ENCODE measurements around the gene TRERF1.

TRERF1 gene

DNA sequence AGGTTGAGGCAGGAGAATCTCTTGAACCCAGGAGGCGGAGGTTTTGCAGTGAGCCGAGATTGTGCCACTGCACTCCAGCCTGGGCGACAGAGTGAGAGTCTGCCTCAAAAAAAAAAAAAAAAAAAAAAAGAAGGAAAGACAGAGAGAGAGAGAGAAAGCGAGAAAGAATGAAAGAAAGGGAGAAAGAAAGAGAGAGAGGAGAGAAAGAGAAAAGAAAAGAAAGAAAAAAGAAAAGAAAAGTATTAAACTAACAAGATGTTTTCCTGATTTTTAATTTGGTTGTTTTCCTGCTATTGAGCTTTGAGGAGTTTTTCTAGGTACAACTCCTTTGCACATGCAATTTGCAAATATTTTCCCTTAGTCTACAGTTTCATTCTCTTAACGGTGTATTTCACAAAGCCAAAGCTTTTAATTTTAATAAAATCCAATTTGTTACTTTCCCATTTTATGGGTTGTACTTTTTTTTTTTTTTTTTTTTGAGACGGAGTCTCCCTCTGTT, 10.8 kb upstream of the TRERF1 start:
- no peak overlapping the region for H2AFZ ChIP-seq (ENCODE audit: low read length)
- no peaks in the 10 kb centered on the region for H4K20me1 ChIP-seq (ENCODE audit: insufficient read depth, low read length)
- H3K4me3 ChIP-seq (ENCODE audit: low read length): no peak overlapping the region
- no peaks in the 10 kb centered on the region for H3K9me2 ChIP-seq (replicated peaks; ENCODE audit: insufficient read depth, low read length)
- H3K9me3 ChIP-seq (replicated peaks; ENCODE audit: insufficient read depth, low read length): no peaks in the 10 kb centered on the region
- no peaks in the 10 kb centered on the region for H3K27me3 ChIP-seq (replicated peaks; ENCODE audit: insufficient read depth, low read length)
- H3K79me2 ChIP-seq (ENCODE audit: low read length): no peaks in the 10 kb centered on the region
- no peaks in the 10 kb centered on the region for H3K4me1 ChIP-seq (ENCODE audit: low read length)
- H3K4me2 ChIP-seq (ENCODE audit: low read depth, low read length): no peak overlapping the region
- DNase-seq: no peak
- no peak overlapping the region for H3K9ac ChIP-seq (ENCODE audit: low read length)
- H3F3A ChIP-seq (ENCODE audit: insufficient read depth, low read length): no peaks in the 10 kb centered on the region
- TF ChIP-seq EZH2 (optimal IDR thresholded peaks at IDR 0.05; ENCODE audit: low read depth, low read length) (no peak), EZH2phosphoT487 (IDR thresholded peaks at IDR 0.05; ENCODE audit: low read length) (no peak)
- TF ChIP-seq, protein P1, sequence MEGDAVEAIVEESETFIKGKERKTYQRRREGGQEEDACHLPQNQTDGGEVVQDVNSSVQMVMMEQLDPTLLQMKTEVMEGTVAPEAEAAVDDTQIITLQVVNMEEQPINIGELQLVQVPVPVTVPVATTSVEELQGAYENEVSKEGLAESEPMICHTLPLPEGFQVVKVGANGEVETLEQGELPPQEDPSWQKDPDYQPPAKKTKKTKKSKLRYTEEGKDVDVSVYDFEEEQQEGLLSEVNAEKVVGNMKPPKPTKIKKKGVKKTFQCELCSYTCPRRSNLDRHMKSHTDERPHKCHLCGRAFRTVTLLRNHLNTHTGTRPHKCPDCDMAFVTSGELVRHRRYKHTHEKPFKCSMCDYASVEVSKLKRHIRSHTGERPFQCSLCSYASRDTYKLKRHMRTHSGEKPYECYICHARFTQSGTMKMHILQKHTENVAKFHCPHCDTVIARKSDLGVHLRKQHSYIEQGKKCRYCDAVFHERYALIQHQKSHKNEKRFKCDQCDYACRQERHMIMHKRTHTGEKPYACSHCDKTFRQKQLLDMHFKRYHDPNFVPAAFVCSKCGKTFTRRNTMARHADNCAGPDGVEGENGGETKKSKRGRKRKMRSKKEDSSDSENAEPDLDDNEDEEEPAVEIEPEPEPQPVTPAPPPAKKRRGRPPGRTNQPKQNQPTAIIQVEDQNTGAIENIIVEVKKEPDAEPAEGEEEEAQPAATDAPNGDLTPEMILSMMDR (IDR thresholded peaks at IDR 0.05; ENCODE audit: low read length): no peak
- H3K27ac ChIP-seq (ENCODE audit: low read length): no peak overlapping the region
- no peaks in the 10 kb centered on the region for H3K36me3 ChIP-seq (replicated peaks; ENCODE audit: insufficient read depth, low read length)

DNA sequence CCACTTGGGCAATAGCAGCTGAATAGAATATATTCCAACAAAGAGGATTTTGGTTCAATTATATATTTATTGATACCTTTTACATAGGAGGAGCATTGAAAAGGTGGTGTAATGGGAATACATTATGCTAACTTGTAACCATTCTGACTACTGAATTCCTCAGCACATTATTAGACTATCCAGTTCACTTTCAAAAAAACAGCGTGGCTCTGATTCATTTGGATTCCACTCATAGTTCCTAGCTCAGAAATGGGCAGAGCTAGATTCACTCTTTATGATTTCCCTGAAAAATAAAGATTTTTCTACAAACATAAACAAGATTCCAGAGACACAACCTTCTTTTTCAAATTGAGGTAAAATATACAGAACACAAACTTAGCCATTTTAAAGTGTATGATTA, 9.2 kb upstream of the TRERF1 start:
- H3F3A ChIP-seq (ENCODE audit: insufficient read depth, low read length): no peaks in the 10 kb centered on the region
- no peak overlapping the region for H2AFZ ChIP-seq (ENCODE audit: low read length)
- no peak overlapping the region for H3K27ac ChIP-seq (ENCODE audit: low read length)
- H3K4me1 ChIP-seq (ENCODE audit: low read length): no peaks in the 10 kb centered on the region
- no peak overlapping the region for H3K4me3 ChIP-seq (ENCODE audit: low read length)
- H3K4me2 ChIP-seq (ENCODE audit: low read depth, low read length): no peak overlapping the region
- H4K20me1 ChIP-seq (ENCODE audit: insufficient read depth, low read length): no peaks in the 10 kb centered on the region
- no peaks in the 10 kb centered on the region for H3K9me2 ChIP-seq (replicated peaks; ENCODE audit: insufficient read depth, low read length)
- no peak for DNase-seq
- no peak for TF ChIP-seq EZH2 (optimal IDR thresholded peaks at IDR 0.05; ENCODE audit: low read depth, low read length)
- TF ChIP-seq, protein P1 (IDR thresholded peaks at IDR 0.05; ENCODE audit: low read length): no peak
- no peak for TF ChIP-seq EZH2phosphoT487 (IDR thresholded peaks at IDR 0.05; ENCODE audit: low read length)
- H3K9me3 ChIP-seq (replicated peaks; ENCODE audit: insufficient read depth, low read length): no peaks in the 10 kb centered on the region
- H3K36me3 ChIP-seq (replicated peaks; ENCODE audit: insufficient read depth, low read length): no peaks in the 10 kb centered on the region
- no peak overlapping the region for H3K9ac ChIP-seq (ENCODE audit: low read length)
- H3K79me2 ChIP-seq (ENCODE audit: low read length): no peaks in the 10 kb centered on the region
- H3K27me3 ChIP-seq (replicated peaks; ENCODE audit: insufficient read depth, low read length): no peaks in the 10 kb centered on the region

DNA sequence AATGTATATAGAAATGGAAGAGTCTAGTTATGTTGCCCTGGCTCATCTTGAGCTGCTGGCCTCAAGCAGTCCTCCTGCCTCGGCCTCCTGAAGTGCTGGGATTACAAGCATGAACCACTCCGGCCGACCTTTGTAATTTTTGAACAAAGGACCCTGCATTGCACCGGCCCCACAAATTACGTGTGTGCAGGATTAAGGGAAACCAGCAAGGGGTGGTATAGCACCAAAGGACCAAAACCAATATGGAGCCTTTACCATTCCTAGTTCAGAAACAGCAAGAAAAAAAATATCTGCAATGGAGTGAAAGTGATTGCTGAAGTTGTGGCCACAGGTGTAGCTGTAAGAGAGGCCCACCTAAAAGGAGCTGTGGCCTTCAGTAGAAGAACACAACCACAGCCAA, 8.2 kb upstream of the TRERF1 start:
- Histone ChIP-seq H2AFZ (ENCODE audit: low read length) (no peak overlapping the region), H3K9me3 (replicated peaks; ENCODE audit: insufficient read depth, low read length) (no peaks in the 10 kb centered on the region), H3K36me3 (replicated peaks; ENCODE audit: insufficient read depth, low read length) (no peaks in the 10 kb centered on the region), H3K27me3 (replicated peaks; ENCODE audit: insufficient read depth, low read length) (no peaks in the 10 kb centered on the region), H3K79me2 (ENCODE audit: low read length) (no peaks in the 10 kb centered on the region), H3K27ac (ENCODE audit: low read length) (no peak overlapping the region), H3F3A (ENCODE audit: insufficient read depth, low read length) (no peaks in the 10 kb centered on the region), H4K20me1 (ENCODE audit: insufficient read depth, low read length) (no peaks in the 10 kb centered on the region), H3K4me1 (ENCODE audit: low read length) (no peaks in the 10 kb centered on the region), H3K9me2 (replicated peaks; ENCODE audit: insufficient read depth, low read length) (no peaks in the 10 kb centered on the region), H3K4me3 (ENCODE audit: low read length) (no peak overlapping the region), H3K9ac (ENCODE audit: low read length) (no peak overlapping the region), H3K4me2 (ENCODE audit: low read depth, low read length) (no peak overlapping the region)
- TF ChIP-seq, protein P1 (IDR thresholded peaks at IDR 0.05; ENCODE audit: low read length): no peak
- no peak for TF ChIP-seq EZH2 (optimal IDR thresholded peaks at IDR 0.05; ENCODE audit: low read depth, low read length)
- no peak for TF ChIP-seq EZH2phosphoT487 (IDR thresholded peaks at IDR 0.05; ENCODE audit: low read length)
- no peak for DNase-seq

Measured in MM.1S (cell line).